DMS153 treated with DMSO at 0.1 percent for 48 hours (cell line): ENCODE data around the gene CTBP1.

ENCODE experiments used
- DNase-seq: peaks from one replicate; lab custom pipeline; 2025; ENCODE audit not compliant: unreplicated experiment; lab: John Stamatoyannopoulos, UW

The CTBP1 gene

DNA sequence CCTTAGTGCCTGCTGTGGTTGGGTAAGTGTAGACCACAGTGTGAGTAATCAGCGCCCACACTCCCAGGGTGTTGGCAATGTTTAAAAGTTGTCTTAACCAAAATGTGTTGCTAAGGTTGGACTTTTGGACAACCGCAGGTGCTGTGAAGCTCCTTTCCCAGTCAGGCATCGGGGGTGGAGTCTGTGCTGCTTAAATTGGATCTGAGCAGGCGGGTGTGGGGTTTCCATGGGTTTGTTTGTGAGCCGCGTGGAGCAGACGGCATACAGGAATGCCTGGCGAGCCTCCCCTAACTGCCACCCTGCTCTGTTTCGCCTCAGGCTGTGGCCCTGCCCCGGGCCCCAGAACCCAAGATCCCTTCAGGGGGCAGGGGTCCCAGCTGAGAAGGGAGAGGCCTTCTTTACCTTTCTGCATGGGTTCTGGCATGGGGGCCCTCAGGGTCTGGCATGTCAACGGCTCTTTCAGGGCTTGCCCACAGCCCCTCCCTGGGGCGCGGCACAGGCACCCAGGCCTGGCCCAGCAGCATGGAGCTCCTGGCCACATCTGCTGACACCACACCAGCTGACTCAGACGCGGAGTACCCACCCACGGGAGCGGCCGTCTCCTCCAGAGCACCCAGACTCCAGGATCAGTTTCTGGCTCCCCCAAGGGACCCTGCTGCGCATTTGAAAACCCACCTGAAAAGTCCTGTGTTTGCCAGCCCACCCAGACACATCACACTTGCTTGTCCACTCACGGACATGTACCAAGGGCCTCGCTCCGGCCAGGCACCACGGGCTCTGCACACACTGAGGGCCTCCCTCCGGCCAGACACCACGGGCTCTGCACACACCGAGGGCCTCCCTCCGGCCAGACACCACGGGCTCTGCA, 71.4 kb downstream of the CTBP1 start:
- DNase-seq, result no peak

DNA sequence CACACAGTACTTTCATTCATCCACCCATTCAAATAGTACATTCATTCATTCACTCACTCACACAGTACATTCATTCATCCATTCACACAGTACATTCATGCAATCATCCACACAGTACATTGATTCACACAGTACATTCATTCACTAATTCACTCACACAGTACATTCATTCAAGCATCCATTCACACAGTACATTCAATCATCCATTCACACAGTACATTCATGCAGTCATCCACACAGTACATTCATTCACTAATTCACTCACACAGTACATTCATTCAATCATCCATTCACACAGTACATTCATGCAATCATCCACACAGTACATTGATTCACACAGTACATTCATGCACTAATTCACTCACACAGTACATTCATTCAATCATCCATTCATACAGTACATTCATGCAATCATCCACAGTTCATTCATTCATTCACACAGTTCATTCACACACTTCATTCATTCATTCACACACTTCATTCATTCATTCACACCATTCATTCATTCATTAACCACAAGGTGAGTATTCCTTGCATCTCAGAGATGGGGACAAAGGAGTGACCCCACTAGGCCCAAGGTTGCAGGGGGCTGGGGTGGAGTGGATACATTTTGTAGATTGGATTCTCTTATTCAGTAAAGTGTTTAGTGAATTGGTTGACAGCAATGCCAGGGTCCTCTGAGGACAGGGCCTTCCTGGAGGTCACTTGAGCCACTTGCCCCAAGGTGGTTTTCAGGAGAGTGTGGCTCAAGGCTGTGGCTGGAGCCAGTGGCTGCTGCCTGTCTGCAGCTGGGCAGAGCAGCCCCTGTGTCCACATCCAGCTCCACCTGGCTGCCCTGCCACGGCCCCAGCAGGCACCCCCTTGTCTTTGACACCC, 72.3 kb downstream of the CTBP1 start:
- no peak for DNase-seq

- no peak for DNase-seq
Measured at GRCh38 chr4:1175635-1176229, 73.2 kb downstream of the CTBP1 start.

DNA sequence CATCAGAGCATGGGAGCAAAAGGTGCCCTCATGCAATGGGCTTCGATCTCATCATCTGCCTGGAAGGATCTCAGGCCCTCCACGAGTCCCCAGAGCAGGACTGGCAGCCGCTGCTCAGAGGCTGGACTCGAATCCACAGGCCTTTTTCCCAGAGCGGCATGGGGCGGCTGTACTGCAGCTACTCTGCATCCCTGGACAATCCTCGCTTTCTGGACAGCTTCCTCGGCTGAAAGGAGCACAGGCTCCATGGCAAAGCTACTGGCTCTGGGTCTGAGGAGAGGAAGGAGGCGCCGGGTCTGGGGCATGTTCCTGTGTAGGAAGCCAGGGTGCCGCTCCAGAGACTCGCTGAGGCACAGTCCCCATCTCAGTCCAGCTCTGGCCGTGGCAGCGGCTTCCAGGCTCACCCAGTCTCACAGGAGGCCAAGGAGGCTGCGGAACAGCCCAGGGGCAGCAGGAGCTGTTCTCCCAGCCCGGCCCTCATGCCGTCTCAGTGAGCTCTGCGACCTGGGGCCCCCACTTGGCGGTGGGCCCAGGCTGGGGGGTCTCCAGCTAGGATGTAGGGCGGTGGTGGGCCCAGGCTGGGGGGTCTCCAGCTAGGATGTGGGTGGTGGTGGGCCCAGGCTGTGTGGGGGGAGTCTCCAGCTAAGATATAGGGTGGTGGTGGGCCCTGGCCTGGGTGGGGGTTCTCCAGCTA, 73.8 kb downstream of the CTBP1 start:
- no peak for DNase-seq

DNA sequence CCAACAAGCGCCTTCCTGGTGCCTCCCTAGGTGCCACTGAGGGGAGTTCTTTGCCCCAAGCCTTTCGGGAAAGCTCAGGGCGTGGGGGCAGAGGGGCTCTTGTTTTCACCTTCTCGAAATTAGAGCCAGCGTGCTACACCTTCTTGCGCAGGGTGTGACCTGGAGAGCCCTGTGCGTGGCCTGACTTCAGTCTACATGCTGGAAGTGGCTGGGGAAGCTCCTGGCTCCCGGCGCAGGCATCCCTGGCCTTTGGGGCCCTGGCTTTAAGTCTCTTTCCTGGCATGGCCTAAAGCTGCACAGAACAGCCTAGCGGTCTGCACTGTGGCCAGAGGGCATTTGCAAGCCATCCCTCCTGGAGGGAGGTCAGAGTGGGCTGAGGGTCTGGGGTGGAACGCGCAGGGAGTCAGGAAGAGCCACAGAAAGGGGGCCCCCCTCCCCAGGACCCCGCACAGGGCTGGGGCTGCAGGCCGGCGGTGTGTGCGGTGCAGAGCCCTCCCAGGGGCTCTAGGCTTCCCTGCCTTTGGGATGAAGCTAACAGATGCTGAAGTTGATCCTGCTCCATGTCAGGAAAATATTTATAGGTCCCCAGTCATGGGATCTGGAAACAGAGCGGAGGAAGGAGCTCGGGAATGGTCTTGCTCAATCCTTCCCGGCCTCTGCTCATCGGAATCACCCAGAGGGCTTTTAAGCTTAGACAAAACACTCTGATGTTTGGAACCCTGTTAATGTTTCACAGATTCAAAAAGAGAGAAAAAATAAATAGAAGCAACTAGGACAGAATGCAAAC, 75.8 kb downstream of the CTBP1 start:
- DNase-seq, result no peak

DNA sequence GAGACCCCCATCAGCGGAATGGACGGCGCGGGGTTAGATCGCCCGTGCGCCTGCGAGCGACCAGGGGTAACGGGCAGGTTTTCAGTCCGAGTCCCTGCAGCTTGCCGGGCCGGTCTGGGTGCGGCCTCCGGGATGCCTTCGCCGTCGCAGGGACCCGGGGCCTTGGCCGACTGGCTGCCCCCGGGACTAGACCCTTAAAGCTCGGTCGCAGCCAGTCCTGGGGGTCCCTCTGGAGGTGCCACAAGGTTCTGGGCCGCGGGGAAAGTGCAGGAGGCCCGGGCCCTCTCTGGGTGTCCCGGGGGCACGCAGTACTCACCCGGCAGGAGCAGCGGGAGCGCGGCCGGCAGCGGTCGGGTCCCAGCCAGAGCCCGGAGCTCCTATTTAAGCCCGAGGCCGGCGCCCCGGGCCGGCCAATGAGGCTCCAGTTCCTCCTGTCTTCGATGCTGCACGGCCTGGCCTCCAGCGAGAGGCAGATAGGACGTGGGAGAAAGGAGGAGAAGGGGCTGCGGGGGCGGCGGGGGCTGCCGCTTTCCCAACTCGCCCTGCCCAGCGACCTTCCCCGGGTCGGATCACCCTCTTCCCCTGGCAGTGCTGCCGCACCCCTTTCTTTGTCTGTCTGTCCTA, 76.6 kb downstream of the CTBP1 start, which contains the start of gene SPON2:
SPON2 (minus strand) TSS at position 356 of the 624 bp plus-strand sequence.
- DNase-seq, result no peak

DNA sequence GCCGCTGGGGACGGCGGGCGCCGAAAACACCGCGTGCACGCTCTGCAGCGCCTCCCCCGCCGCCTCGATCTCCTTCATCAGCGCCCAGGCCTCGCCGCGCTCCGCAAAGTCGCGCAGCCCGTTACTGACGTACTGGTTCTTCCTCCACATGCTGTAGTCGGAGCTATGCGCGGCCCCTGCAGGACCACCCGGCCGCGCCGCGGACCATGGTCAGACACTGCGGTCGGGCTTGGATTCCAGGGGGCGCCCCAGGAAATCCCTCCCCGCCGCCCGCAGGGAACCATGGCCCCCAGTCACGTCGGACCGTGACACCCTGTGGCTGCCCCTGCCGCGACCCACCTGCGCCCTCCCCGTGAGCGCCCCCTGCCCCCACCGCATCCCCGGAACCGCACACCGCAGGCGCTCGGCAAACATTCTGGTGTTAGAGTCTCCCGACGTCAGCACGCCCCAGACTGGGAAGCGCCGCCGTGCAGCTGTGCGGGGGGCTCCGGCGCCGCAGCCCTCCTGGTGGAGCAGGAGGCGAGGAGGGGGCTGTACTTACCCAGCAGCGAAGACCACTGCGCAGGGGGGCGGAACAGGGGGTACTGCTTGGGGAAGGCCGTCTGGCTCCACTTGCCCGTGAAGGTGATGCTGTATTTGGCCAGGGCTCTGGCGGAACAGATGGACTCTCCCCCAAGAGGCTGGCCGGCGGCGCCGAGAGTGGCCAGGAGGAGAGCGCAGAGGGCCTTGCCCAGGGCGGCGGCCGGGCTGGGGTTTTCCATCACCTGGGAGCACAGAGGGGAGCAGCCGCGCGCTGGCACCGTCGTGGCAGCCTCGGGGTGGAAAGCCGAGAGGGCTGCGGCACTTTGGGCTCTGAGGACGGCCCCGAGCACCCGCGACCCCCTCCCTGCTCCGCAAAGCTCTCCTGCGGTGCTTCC, 77.4 kb downstream of the CTBP1 start:
- no peak for DNase-seq

GRCh38 chr4:1170976-1171310, 78.0 kb downstream of the CTBP1 start:
- DNase-seq, result no peak

DNA sequence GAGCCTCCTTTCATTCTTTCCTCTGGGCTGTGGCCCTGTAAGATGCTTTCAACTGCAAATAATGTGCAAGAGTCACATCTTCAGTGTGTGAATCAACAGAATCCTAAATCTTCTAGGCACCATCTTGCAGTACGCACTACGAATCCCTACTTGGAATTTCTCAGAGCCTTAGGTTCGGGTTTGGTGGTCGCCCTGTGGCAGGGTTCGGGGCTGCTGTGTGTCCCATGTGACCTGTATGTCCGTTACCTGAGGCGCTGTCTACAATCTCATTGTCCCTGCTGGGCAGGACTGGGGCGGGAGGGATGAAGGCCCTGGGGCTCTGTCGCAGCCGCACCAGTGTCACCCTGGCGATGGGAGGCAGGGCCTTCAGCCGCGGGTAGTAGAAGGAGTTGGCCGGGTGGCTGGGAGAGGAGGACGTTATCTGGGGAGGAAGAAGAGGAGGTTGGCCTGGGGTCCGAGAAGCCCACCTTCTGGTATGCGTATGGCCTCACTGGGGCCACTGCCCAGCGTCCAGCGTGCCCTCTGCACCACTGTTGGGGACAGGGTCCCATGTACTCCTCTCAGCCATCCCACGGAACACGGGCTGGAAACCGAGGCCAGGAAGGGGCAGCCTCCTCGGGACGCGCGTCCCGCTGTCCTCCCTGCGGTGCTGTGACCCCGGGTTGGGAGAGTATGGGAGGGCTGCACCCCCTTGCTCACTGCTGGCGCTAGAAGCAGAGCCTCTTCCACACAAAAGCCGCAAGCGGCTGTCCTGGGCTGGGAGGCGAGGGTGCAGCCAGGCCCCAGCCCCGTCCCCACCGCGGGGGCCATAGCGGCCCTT, 78.6 kb downstream of the CTBP1 start:
- DNase-seq, result no peak

GRCh38 chr4:1169691-1170096, 79.2 kb downstream of the CTBP1 start:
- no peak for DNase-seq

DNA sequence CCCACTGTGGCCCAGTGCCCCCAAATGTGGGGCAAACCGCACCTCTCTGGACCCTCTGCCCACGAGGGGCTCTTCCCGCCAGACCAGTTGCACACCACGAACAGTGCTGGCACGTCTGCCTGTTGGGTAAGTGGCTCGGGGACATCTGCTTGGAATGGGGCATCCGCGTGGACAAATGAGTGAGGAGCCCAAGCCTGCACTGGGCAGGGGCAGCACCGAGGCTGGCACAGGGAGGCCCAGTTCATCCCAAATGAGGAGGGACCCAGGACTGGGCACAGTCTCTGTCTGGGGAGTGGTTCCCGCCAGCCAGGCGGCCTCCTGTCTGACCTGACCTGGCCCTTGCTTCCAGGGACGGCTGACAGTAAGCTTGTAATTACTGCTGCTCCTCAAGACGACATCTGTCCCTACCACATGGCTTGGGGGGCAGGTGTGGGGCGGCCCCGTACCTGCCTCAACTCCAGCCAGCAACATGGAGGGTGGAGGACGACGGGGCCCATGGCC, 79.7 kb downstream of the CTBP1 start:
- DNase-seq, result no peak

DNA sequence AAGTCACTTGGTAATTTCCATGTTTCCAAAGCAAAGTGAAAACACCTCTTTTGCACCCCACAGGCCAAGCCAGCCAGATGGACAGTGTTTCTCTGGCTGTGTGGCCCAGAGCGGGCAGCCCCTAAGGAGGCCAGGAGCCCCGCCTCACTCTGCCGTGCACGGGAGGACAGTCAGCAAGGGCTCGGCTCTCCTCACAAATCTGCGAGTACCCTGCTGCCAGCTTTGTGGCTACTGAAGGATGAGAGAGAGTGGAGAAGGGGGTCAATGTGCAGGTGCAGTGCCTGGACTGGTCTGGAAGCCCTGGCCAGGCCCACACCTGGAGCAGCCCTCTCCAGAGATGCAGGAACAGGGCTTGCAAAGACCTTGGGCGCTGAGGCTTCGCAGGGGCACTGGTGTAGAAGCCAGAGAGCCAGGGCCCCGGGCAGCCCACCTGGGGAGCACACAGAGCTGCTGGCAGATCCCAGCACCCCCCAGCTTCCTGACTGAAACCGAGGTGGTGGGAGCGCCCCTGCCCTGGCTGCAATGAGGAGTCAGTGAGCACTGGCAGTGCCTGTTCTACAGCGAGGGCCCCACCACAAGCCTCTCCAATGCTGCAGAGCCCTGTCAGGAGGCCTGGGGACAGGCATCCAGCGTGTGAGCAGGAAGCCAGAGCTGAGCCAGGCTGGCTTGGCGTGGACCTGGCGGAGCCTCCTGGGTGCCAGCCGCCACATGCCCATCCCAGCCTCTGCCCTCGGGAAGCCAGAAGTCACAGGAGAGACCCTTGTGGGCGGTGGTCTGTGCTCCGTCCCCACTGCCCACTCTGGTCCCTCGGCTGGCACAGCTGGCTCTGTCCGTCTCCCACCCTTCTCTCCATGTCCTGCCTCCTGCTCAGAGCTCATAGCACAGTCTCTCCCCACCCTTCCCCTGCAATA, 80.5 kb downstream of the CTBP1 start:
- no peak for DNase-seq

DNA sequence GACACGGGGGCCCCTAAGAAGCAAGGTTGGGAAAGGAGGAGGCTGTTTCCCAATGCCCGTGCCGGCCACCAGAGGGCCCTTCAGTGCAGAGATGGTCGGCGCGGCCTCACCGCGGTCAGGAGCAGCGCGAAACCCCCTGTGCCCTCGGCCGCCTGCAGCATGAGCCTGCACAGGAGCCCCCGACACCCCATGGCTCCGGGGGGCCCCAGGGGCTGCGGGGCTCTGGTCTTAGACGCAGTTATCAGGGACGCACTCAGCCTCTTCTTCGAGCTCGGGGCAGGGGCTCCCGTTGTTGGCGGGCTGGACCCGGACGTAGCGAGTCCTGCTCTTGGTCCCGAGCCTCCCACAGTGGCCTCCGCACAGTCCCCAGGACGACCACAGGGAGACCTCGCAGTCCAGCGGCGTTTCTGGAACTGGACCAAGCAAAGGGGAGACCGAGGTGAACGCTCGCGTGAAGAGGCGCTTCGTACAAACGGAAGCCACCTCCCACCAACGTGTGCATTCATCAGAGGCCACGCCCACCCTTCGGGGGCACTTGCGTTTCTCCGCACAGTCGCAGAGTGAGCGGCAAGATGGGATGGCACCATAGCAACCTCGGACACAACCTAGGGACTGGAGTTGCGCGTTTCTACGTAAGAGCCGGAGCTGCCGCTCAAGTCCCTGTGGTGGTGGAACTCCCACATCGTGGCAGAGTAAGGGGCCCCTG, 81.5 kb downstream of the CTBP1 start:
- DNase-seq, result no peak

DNA sequence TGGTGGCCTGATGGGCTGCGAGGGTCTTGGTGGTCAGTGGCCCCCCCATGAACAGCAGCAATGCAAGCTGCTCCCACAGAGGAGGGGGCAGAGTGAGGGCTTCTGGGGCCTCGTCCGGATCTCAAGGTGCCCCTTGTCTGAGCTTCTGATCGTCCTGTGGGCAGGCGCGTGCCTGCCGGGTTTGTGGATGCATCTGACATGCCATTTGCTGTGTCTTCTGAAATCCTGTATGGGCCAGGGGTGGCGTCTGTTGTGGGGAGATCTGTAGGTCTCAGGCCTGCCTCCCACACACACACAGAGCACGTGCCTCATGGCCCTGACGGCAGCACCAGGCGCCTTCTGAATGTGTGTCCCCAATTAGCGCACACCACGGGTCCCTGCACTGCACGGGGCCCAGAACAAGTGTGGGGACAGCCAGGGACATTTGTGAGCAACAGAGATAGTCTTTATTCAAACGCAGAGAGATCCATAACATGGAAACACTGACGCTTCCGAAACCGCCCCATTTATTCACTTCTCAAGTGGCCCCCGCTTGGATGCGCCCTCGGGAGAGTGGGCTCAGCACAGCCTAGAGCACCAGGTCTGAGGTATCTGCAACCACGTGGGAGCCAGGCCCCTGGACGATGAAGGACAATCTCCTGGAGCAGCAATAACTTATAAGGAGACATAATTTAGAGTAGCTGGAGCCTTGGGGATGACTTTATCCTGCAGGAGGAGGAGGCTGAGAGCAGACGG, 82.3 kb downstream of the CTBP1 start:
- DNase-seq, result no peak

- DNase-seq, result no peak
Measured at GRCh38 chr4:1164956-1165545, 83.9 kb downstream of the CTBP1 start.
